ENCODE measurements around the gene AIMP1. TPM values are rescaled to one million over a fixed set of nuclear protein-coding genes. Genes with fewer than 3 reads are reported as not detected.
"Not testable (repeated sequence)": the region's sequence is repeated elsewhere in the genome, so short reads cannot be mapped to it uniquely, and the experiment has no call there.

Gene AIMP1
- total RNA-seq, 1 donor from 2014 or later = 36.9 TPM

GRCh38 chr4:106385853-106386393, 69.6 kb downstream of the AIMP1 start:
- intact Hi-C loops (cut with DNase I) = no loop called here
- DNase-seq (ENCODE audit: low spot score) = no peak

- intact Hi-C loops (cut with DNase I) = no loop called here
- DNase-seq (ENCODE audit: low spot score) = no peak
These were observed 79.2 kb downstream of the AIMP1 start for GRCh38 chr4:106395582-106395981.

GRCh38 chr4:106398898-106399297, 82.5 kb downstream of the AIMP1 start:
- DNase-seq (ENCODE audit: low spot score); intact Hi-C loops (cut with DNase I): not testable (repeated sequence)

Other genes starting within 250 kb of the AIMP1 start
- 23.7 TPM for gene TBCK, start 341 bp upstream of the AIMP1 start, total RNA-seq
- not detected for gene GIMD1, start 52.2 kb downstream of the AIMP1 start, total RNA-seq